ENCODE data around the gene ASS1.

The ASS1 gene

DNA sequence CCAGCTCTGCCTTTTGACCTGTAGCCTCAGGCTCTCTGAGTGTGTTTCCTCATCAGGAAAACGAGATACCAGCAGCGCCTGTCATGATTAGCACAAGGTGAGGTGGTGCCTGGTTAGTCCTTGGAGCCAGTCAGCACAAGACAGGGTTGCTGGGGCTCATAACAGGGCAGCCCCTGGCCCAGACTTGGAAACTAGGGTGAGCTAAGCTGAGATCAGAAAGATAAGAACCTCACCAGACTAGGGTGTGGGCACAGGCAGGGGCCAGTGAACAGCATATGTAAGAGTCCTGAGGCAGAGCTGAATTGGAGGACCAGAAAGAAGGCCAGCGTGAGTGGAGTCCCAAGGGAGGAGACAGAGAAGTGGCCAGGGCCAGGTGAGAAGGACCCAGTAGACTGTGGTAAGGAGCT is 91.9 kb downstream of the ASS1 start:
- Histone ChIP-seq H3K4me3 (ENCODE audit: low read length) (no peak overlapping the region), H3K27ac (ENCODE audit: low read length) (no peak overlapping the region), H3K4me2 (ENCODE audit: low read depth, low read length) (no peak overlapping the region), H3K79me2 (ENCODE audit: low read length) (no peaks in the 10 kb centered on the region), H2AFZ (ENCODE audit: low read length) (no peak overlapping the region), H3K27me3 (replicated peaks; ENCODE audit: insufficient read depth, low read length) (peaks cover 97% of the 10 kb centered on the region), H3K9ac (ENCODE audit: low read length) (no peak overlapping the region), H3K4me1 (ENCODE audit: low read length) (no peaks in the 10 kb centered on the region), H3K9me3 (replicated peaks; ENCODE audit: insufficient read depth, low read length) (no peaks in the 10 kb centered on the region), H3K36me3 (replicated peaks; ENCODE audit: insufficient read depth, low read length) (no peaks in the 10 kb centered on the region), H3K9me2 (replicated peaks; ENCODE audit: insufficient read depth, low read length) (no peaks in the 10 kb centered on the region), H3F3A (ENCODE audit: insufficient read depth, low read length) (no peaks in the 10 kb centered on the region), H4K20me1 (ENCODE audit: insufficient read depth, low read length) (no peaks in the 10 kb centered on the region)
- DNase-seq, result no peak
- TF ChIP-seq, protein P1, sequence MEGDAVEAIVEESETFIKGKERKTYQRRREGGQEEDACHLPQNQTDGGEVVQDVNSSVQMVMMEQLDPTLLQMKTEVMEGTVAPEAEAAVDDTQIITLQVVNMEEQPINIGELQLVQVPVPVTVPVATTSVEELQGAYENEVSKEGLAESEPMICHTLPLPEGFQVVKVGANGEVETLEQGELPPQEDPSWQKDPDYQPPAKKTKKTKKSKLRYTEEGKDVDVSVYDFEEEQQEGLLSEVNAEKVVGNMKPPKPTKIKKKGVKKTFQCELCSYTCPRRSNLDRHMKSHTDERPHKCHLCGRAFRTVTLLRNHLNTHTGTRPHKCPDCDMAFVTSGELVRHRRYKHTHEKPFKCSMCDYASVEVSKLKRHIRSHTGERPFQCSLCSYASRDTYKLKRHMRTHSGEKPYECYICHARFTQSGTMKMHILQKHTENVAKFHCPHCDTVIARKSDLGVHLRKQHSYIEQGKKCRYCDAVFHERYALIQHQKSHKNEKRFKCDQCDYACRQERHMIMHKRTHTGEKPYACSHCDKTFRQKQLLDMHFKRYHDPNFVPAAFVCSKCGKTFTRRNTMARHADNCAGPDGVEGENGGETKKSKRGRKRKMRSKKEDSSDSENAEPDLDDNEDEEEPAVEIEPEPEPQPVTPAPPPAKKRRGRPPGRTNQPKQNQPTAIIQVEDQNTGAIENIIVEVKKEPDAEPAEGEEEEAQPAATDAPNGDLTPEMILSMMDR (IDR thresholded peaks at IDR 0.05; ENCODE audit: low read length), result no peak
- TF ChIP-seq EZH2phosphoT487 (IDR thresholded peaks at IDR 0.05; ENCODE audit: low read length), result no peak
- TF ChIP-seq EZH2 (optimal IDR thresholded peaks at IDR 0.05; ENCODE audit: low read depth, low read length), result no peak

DNA sequence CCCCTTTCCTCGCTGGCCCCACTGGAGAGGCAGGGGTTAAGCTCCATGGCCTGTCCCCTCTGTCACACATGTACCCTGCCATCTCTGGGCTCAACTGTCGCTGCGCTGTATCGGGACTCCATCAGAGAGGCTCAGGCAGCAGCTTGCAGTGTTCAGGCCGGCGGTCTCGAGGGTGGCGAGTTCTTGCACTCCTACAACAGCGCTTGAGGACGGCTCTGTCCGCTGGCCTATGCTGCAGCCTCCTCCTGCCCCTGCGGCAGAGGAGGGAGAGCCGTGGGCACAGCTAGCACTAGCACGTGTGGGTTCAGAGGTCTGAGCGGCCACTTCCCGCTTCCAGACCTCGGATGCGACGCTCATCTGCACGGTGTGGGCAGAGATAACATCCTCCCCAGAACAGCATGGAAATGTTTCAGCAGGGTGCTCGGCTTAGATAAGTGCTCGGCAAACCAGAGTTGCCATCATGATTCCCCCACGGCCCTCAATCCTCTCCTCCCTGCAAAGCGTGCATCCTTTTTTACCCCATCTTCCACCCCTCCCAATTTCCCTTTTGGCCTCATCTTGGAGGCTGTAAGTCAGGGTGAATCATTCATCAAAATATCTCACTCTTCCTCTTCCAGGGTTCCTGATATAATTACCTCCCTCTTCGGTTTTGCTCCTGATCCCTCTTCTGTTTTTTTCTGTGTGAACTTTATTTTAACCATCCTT is 92.7 kb downstream of the ASS1 start:
- H3K27me3 ChIP-seq (replicated peaks; ENCODE audit: insufficient read depth, low read length), result peaks cover 97% of the 10 kb centered on the region
- H3K9me3 ChIP-seq (replicated peaks; ENCODE audit: insufficient read depth, low read length), result no peaks in the 10 kb centered on the region
- H3K79me2 ChIP-seq (ENCODE audit: low read length), result no peaks in the 10 kb centered on the region
- TF ChIP-seq EZH2phosphoT487 (IDR thresholded peaks at IDR 0.05; ENCODE audit: low read length), result no peak
- TF ChIP-seq, protein P1 (IDR thresholded peaks at IDR 0.05; ENCODE audit: low read length), result no peak
- no peak for TF ChIP-seq EZH2 (optimal IDR thresholded peaks at IDR 0.05; ENCODE audit: low read depth, low read length)
- H3K9ac ChIP-seq (ENCODE audit: low read length), result no peak overlapping the region
- H2AFZ ChIP-seq (ENCODE audit: low read length), result no peak overlapping the region
- no peak overlapping the region for H3K4me2 ChIP-seq (ENCODE audit: low read depth, low read length)
- H3K4me1 ChIP-seq (ENCODE audit: low read length), result no peaks in the 10 kb centered on the region
- H3F3A ChIP-seq (ENCODE audit: insufficient read depth, low read length), result no peaks in the 10 kb centered on the region
- no peaks in the 10 kb centered on the region for H3K9me2 ChIP-seq (replicated peaks; ENCODE audit: insufficient read depth, low read length)
- DNase-seq, result no peak
- H3K36me3 ChIP-seq (replicated peaks; ENCODE audit: insufficient read depth, low read length), result no peaks in the 10 kb centered on the region
- no peaks in the 10 kb centered on the region for H4K20me1 ChIP-seq (ENCODE audit: insufficient read depth, low read length)
- H3K27ac ChIP-seq (ENCODE audit: low read length), result no peak overlapping the region
- H3K4me3 ChIP-seq (ENCODE audit: low read length), result no peak overlapping the region

DNA sequence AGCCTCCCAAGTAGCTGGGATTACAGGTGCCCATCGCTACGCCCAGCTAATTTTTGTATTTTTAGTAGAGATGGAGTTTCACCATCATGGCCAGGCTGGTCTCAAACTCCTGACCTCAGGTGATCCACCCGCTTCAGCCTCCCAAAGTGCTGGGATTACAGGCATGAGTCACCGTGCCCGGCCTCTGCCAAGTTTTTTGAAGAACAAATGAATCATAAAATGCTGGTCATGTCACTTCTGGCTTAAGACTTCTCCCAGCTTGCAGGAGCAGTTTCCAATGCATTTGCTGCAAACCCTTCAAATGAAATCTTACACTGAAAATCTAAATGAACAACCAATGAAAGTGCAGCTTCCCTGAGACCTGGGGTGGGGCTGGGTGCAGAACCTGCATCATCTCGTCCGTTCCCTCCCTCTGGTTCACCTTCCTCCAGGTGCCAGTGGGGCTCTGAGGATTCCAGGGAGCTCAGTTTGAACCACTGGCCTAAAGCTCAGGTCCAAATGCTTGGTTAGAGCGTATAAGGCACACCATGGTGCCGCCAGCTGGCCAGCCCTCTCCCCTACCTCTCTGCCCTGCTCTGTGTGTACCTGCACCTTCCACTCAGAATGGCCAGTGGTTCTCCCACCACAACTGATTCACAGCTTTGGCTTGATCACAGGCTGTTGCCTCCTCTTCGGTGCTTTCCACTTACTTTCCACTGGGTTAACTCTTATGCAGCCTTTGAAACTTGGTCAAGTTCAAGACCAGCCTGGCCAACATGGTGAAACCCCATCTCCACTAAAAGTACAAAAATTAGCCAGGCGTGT is 94.9 kb downstream of the ASS1 start:
- H3F3A ChIP-seq (ENCODE audit: insufficient read depth, low read length), result no peaks in the 10 kb centered on the region
- H3K4me2 ChIP-seq (ENCODE audit: low read depth, low read length), result no peak overlapping the region
- H3K9me2 ChIP-seq (replicated peaks; ENCODE audit: insufficient read depth, low read length), result no peaks in the 10 kb centered on the region
- no peak for TF ChIP-seq EZH2phosphoT487 (IDR thresholded peaks at IDR 0.05; ENCODE audit: low read length)
- no peak for TF ChIP-seq EZH2 (optimal IDR thresholded peaks at IDR 0.05; ENCODE audit: low read depth, low read length)
- TF ChIP-seq, protein P1 (IDR thresholded peaks at IDR 0.05; ENCODE audit: low read length), result no peak
- no peaks in the 10 kb centered on the region for H4K20me1 ChIP-seq (ENCODE audit: insufficient read depth, low read length)
- no peak overlapping the region for H3K9ac ChIP-seq (ENCODE audit: low read length)
- no peak overlapping the region for H3K27ac ChIP-seq (ENCODE audit: low read length)
- H3K27me3 ChIP-seq (replicated peaks; ENCODE audit: insufficient read depth, low read length), result peaks cover 97% of the 10 kb centered on the region
- H3K4me1 ChIP-seq (ENCODE audit: low read length), result no peaks in the 10 kb centered on the region
- no peak overlapping the region for H3K4me3 ChIP-seq (ENCODE audit: low read length)
- no peaks in the 10 kb centered on the region for H3K36me3 ChIP-seq (replicated peaks; ENCODE audit: insufficient read depth, low read length)
- no peaks in the 10 kb centered on the region for H3K9me3 ChIP-seq (replicated peaks; ENCODE audit: insufficient read depth, low read length)
- no peak for DNase-seq
- no peaks in the 10 kb centered on the region for H3K79me2 ChIP-seq (ENCODE audit: low read length)
- no peak overlapping the region for H2AFZ ChIP-seq (ENCODE audit: low read length)

Data from MM.1S (cell line).